Gastroesophageal sphincter (tissue), 4 donors: Measurements from ENCODE around the gene UPP1. TPM values are rescaled to one million over a fixed set of nuclear protein-coding genes. Genes with fewer than 3 reads are reported as not detected.

ENCODE experiments used
- ATAC-seq: fragments of 150-250 bp; one replicate; pipeline ENCODE4 v1.9.1; 2016; ENCODE audit warnings: mild to moderate bottlenecking, moderate library complexity
- H3K27ac ChIP-seq, 4 donors: fragments of 200-600 bp; sonication (generic) in 3 of 4; 1 replicate in 3 of 4; 2 replicates in 1 of 4; pipeline ENCODE4 v1.5.1; 2016 to 2019
- H3K27me3 ChIP-seq: fragments of 200-600 bp; sonication (generic); one replicate; pipeline ENCODE4 v1.5.1; 2019
- H3K36me3 ChIP-seq, 2 donors: fragments of 200-600 bp; sonication (generic); one replicate each; pipeline ENCODE4 v1.5.1; 2019; ENCODE audit warnings: control low read depth in 1 of 2
- H3K4me1 ChIP-seq, 3 donors: fragments of 200-600 bp; sonication (generic); 1 replicate in 2 of 3; 2 replicates in 1 of 3; pipeline ENCODE4 v1.5.1; 2016 to 2019; ENCODE audit warnings: control low read depth in 2 of 3
- H3K4me3 ChIP-seq, 2 donors: fragments of 200-600 bp; sonication (generic); one replicate each; pipeline ENCODE4 v1.5.1; 2019; ENCODE audit warnings: mild to moderate bottlenecking in 1 of 2, moderate library complexity in 1 of 2
- H3K9me3 ChIP-seq, 3 donors: fragments of 200-600 bp; sonication (generic); one replicate each; pipeline ENCODE4 v1.5.1; 2017 to 2019; ENCODE audit warnings: control low read depth in 2 of 3
- CTCF ChIP-seq, 4 experiments: fragments of 200-600 bp in 2 of 4; fragments of 450-650 bp in 2 of 4; sonication (generic) in 1 of 4; IDR thresholded peaks; one replicate each; pipeline ENCODE4 v1.5.1; 2017 to 2019; ENCODE audit warnings: antibody characterized with exemption in 4 of 4, mild to moderate bottlenecking in 2 of 4, moderate library complexity in 2 of 4
- EP300 ChIP-seq: sonication (generic); formaldehyde crosslinking; IDR thresholded peaks from one replicate; pipeline ENCODE4 v1.6.1; 2017; ENCODE audit warnings: antibody characterized with exemption, mild to moderate bottlenecking
- POLR2A ChIP-seq, 2 donors: fragments of 450-650 bp; IDR thresholded peaks; one replicate each; pipeline ENCODE4 v1.6.1; 2017; ENCODE audit warnings: antibody characterized with exemption in 2 of 2, mild to moderate bottlenecking in 2 of 2, moderate library complexity in 1 of 2
- POLR2AphosphoS5 ChIP-seq: sonication (generic); formaldehyde crosslinking; IDR thresholded peaks from one replicate; pipeline ENCODE4 v1.6.1; 2017; ENCODE audit warnings: antibody characterized with exemption
- WGBS, 2 donors: methylation state at CpG; one replicate each; pipeline ENCODE4 v1.1.5; 2018; ENCODE audit warnings: low coverage in 1 of 2; 5-methylcytosine and 5-hydroxymethylcytosine counted together
- total RNA-seq, 4 donors: library from RNA; depleted of rRNA; stranded (reverse); fragments of >200 nt; gene quantifications; one replicate each; pipeline ENCODE4 v1.1.0, GENCODE V29; 2016

Gene UPP1
- total RNA-seq, 4 donors from 2014 or later: 6.1 to 27.6 (median 12.0) TPM

- TF ChIP-seq CTCF (IDR thresholded peaks at IDR 0.05) (no peak), EP300 (no peak), POLR2A (IDR thresholded peaks at IDR 0.05) (no peak), POLR2AphosphoS5 (no peak)
- Histone ChIP-seq H3K4me3 (no peak overlapping the region), H3K4me1 (no peaks in the 10 kb centered on the region), H3K36me3 (peaks cover 0 to 90% of the 10 kb centered on the region in 2 donors), H3K27ac (no peak overlapping the region), H3K27me3 (no peaks in the 10 kb centered on the region), H3K9me3 (no peaks in the 10 kb centered on the region)
- 83% methylated on average over 4 of the region's 4 CpGs; no CpG with 5 or more reads in 1 of the 2 donors for whole genome bisulfite sequencing, 2 donors
- ATAC-seq: no peak
Measured at GRCh38 chr7:48101968-48102367, 12.9 kb downstream of the UPP1 start.

GRCh38 chr7:48102530-48102929 lies 13.5 kb downstream of the UPP1 start:
- Histone ChIP-seq H3K27ac (no peak overlapping the region), H3K27me3 (no peaks in the 10 kb centered on the region), H3K9me3 (no peaks in the 10 kb centered on the region), H3K4me1 (no peaks in the 10 kb centered on the region), H3K36me3 (peaks cover 0 to 92% of the 10 kb centered on the region in 2 donors), H3K4me3 (no peak overlapping the region)
- TF ChIP-seq CTCF (IDR thresholded peaks at IDR 0.05) (no peak), POLR2AphosphoS5 (no peak), EP300 (no peak), POLR2A (IDR thresholded peaks at IDR 0.05) (no peak)
- WGBS, 2 donors: 90 to 95% methylated on average over 2 to 4 of the region's 4 CpGs
- no peak for ATAC-seq

GRCh38 chr7:48105045-48105444 lies 16.0 kb downstream of the UPP1 start:
- Histone ChIP-seq H3K4me1 (no peaks in the 10 kb centered on the region), H3K9me3 (no peaks in the 10 kb centered on the region), H3K27me3 (no peaks in the 10 kb centered on the region), H3K4me3 (no peak overlapping the region), H3K36me3 (peaks cover 0 to 88% of the 10 kb centered on the region in 2 donors), H3K27ac (no peak overlapping the region)
- TF ChIP-seq EP300 (no peak), POLR2AphosphoS5 (no peak), POLR2A (IDR thresholded peaks at IDR 0.05) (no peak)
- no peak for ATAC-seq
- WGBS, 2 donors: 87 to 94% methylated on average over 3 to 4 of the region's 5 CpGs

GRCh38 chr7:48106906-48107659 lies 18.0 kb downstream of the UPP1 start:
- no peaks in the 10 kb centered on the region for H3K9me3 ChIP-seq
- no peak overlapping the region for H3K4me3 ChIP-seq
- H3K4me1 ChIP-seq: no peaks in the 10 kb centered on the region
- H3K36me3 ChIP-seq: peaks cover 0 to 74% of the 10 kb centered on the region in 2 donors
- 97 to 100% methylated on average over 5 to 8 of the region's 29 CpGs for WGBS, 2 donors
- H3K27ac ChIP-seq: no peak overlapping the region
- TF ChIP-seq CTCF (IDR thresholded peaks at IDR 0.05) (no peak), EP300 (no peak), POLR2AphosphoS5 (no peak), POLR2A (IDR thresholded peaks at IDR 0.05) (no peak)
- H3K27me3 ChIP-seq: no peaks in the 10 kb centered on the region
- no peak for ATAC-seq

GRCh38 chr7:48107926-48108472 lies 18.9 kb downstream of the UPP1 start:
- H3K4me1 ChIP-seq: no peaks in the 10 kb centered on the region
- no peaks in the 10 kb centered on the region for H3K27me3 ChIP-seq
- WGBS, 2 donors: 81 to 85% methylated on average over 8 to 9 of the region's 18 CpGs
- TF ChIP-seq POLR2AphosphoS5 (no peak), POLR2A (IDR thresholded peaks at IDR 0.05) (no peak), EP300 (no peak), CTCF (IDR thresholded peaks at IDR 0.05) (no peak)
- H3K4me3 ChIP-seq: no peak overlapping the region
- H3K27ac ChIP-seq: no peak overlapping the region
- no peaks in the 10 kb centered on the region for H3K9me3 ChIP-seq
- H3K36me3 ChIP-seq: peaks cover 0 to 65% of the 10 kb centered on the region in 2 donors
- ATAC-seq: no peak
